ENCODE data around the gene ATP5F1C.
"Not testable (repeated sequence)": the region's sequence is repeated elsewhere in the genome, so short reads cannot be mapped to it uniquely, and the experiment has no call there.

The ATP5F1C gene

DNA sequence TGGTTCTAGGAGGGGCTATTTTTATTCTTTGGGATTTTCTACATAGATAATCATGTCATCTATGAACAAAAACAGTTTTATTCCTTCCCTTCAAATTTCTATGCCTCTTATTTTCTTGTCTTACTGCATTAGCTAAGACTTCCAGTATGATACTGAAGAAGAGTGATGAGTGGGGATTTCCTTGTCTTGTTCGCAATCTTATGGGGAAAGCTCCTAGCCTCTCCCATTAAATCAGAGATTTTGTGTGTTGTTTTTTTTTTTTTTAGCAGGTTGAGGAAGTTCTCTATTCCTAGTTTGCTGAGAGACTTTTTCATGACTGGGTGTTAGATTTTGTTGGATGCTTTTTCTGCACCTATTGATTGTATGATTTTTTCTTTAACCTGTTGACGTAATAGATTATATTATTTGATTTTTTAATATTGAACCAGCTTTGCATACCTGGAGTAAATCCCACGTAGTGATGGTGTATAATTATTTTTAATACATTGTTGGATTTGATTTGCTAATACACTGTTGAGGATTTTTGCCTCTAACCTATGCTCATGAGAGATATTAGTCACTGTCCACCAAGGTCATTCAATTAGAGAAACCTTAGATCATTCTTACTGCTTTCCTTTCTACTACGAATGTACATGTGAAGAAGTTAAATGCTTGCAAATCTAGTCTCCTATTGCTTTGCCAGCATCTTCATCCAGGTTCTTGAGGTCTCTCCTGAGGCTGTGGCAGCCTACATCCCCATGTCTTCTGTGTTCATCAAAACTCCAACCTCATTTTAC is 6.5 kb downstream of the ATP5F1C start:
- DNase-seq (ENCODE audit: low read depth), result no peak

GRCh38 chr10:7795605-7796004 is 7.6 kb downstream of the ATP5F1C start:
- no peak for DNase-seq (ENCODE audit: low read depth)

DNA sequence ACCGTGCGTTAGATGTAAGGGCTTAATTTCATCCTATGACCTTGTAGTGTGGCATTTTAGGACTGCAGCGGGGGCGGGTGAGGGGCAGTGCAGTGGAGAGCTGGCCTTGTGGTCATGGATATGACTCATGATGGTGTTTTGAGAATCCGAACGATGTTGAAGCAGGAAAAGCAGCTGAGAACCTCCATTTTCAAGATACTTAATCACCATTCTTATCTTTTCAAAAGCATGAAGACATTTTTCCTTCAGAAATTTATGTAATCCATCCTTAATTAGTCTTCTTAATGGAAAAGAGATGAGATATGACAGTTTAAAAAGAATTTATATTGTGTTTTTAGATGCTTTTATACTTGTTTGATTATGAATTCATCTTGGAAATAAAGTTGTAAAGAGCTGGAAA is 9.6 kb downstream of the ATP5F1C start:
- peak; percentile 65 for DNase-seq (ENCODE audit: low read depth)

GRCh38 chr10:7802606-7803005 is 14.6 kb downstream of the ATP5F1C start:
- no peak for DNase-seq (ENCODE audit: low read depth)

- no peak for DNase-seq (ENCODE audit: low read depth)
Observed at GRCh38 chr10:7804216-7804615, 16.2 kb downstream of the ATP5F1C start.

DNA sequence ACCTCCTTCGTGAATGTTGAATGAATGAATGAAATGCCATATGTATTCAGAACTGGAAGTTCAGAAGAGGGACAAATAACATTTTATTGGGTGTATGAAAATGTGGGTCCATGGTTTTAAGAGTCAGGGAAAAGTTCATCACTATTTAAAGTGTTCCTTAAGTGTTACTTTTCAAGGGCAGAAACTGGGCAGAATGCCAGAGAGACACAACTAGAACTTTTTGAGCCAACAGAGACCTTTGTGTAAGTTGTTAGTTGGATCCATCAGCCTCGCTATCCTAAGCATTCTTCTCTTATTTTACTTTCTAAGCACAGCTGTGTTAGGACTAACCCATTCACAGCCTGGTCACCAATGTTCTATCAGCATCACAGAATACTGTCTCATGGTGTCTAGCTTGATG is 16.8 kb downstream of the ATP5F1C start:
- DNase-seq (ENCODE audit: low read depth), result no peak

GRCh38 chr10:7808686-7809267 is 20.8 kb downstream of the ATP5F1C start:
- no peak for DNase-seq (ENCODE audit: low read depth)

DNA sequence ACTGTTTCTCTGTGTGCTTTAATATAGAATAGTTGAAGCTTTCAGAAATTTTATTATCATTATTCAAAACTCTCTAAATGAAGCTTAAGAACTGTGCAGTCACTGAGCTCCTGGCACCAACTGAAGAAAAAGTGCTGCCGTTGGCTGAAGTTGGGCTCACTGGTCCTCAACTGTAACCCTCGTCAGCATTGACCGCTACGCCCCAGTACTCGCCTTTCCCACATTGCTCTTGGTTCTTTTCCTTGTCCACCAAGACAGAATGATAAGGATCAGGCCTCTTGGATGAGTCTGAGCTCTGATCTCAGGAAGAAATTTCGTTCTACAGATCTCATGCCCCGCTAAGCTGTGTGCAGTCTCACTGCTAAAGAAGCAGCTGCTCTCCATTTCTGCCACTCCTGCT is 22.5 kb downstream of the ATP5F1C start:
- DNase-seq (ENCODE audit: low read depth), result no peak

- no peak for DNase-seq (ENCODE audit: low read depth)
Observed at GRCh38 chr10:7811000-7811399, 23.0 kb downstream of the ATP5F1C start.

DNA sequence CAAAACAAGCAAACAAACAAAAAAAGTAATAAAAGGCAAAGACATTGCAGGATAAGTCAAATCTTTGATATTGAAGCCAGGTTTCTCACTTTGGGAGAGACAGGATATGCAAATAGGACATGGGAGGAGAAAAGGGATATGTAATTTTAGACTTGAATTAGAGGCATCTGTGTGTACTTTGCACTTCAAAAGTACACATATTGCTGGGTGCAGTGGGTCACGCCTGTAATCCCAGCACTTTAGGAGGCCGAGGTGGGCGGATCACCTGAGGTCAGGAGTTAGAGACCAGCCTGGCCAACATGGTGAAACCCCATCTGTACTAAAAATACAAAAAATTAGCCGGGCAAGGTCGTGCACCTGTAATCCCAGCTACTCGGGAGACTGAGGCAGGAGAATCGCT is 23.8 kb downstream of the ATP5F1C start:
- not testable (repeated sequence) for DNase-seq (ENCODE audit: low read depth)

DNA sequence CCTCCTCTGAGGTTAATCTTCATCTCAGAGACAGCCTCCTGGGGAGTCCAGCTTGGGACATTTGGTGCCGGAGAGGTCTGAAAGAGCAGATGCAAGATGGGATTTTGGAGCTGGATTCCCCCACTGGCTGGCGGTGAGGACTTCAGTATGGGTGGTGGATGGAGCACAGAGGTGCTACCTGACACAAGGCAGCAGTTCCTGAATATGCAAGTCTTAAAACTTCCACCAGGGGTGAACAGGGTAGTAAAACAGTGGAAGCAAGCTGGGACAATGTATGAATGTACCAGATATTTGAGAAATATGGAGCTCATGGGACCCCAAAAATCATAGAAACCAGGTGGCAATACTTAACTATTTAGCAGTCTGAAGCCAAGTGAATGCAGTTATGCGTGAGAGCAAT is 25.5 kb downstream of the ATP5F1C start:
- DNase-seq (ENCODE audit: low read depth), result no peak

DNA sequence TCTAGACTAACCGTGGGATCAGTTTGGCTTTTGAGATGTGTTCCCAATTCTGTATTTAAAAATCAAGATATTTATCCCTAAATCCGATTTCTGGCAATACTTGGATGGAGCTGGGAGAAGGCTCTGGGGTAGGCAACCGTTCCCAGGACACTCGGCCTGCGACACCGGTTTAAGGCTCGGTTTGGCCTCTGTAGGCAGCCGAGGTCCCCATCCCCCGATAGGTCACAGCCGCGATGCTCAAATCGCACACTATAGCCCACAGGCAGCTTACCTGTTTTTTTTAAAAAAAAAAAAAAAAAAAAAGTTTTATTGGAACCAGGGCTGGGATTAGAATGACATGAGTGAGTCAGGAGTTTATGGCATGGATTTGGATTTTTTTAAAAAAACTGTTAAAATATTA is 29.6 kb downstream of the ATP5F1C start:
- no peak for DNase-seq (ENCODE audit: low read depth)

DNA sequence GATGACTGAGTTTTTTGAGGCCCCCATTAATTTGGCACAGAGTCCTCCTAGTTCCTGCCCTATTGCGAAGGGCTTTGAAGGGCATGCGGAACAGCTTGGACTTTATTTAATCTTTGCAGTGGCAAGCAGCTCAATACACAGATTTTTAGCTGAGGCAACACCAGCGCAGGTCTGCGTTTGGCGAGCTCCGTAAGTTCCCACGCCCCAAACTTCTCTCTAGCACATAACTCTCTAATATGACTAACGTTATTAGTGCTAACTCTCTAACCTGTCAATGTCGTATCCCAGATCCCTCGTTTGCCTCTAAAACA is 30.0 kb downstream of the ATP5F1C start:
- no peak for DNase-seq (ENCODE audit: low read depth)

- peak; percentile 52 for DNase-seq (ENCODE audit: low read depth)
Observed at GRCh38 chr10:7818295-7819120, 30.5 kb downstream of the ATP5F1C start, which contains the start of gene TAF3. Gene TAF3 (plus strand): TSS chr10:7818505. CDS start chr10:7818710, 205 bp downstream.

DNA sequence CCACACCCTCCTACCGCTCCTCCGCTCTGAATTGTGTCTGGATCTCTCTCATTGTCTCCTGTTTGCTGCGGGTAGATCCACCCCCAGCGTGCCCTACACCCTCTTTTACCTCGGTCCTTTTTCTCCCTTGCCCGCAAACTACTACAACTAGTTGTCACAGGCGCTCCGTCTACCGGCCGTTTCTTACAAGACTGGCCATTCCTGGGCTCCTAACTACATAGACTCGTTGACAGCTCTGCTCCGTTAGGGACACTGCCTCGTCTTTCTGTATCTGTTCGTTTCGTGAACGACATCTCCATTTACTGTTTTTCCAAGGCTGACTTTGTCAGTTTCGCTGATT is 31.1 kb downstream of the ATP5F1C start:
- DNase-seq (ENCODE audit: low read depth), result peak; percentile 17

- no peak for DNase-seq (ENCODE audit: low read depth)
Observed at GRCh38 chr10:7824251-7824650, 36.3 kb downstream of the ATP5F1C start.

GRCh38 chr10:7826971-7827370 is 39.0 kb downstream of the ATP5F1C start:
- DNase-seq (ENCODE audit: low read depth), result no peak

DNA sequence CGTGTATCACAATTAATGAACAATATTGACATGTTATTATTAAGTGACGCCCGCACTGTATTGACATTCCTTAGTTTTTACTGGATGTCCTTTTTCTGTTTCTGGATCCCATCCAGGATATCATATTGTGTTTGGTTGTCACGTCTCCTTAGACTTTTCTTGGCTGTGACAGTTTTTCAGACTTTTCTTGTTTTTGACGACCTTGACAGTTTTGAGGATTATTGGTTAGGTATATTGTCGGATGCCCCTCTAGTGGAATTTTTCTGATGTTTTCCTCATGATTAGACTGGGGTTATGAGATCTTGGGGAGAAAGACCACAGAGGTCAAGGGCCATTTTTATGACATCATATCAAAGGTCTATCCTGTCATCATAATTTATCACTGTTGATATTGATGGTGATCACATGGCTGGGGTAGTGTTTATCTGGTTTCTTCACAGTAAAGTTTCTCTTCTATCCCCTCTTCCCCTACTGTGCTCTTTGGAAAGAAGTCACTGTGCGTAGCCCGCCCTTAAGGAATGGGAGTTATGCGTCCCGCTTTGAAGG is 41.4 kb downstream of the ATP5F1C start:
- no peak for DNase-seq (ENCODE audit: low read depth)

GRCh38 chr10:7832060-7832459 is 44.1 kb downstream of the ATP5F1C start:
- DNase-seq (ENCODE audit: low read depth), result no peak

GRCh38 chr10:7833210-7833609 is 45.2 kb downstream of the ATP5F1C start:
- DNase-seq (ENCODE audit: low read depth), result no peak

GRCh38 chr10:7834262-7834661 is 46.3 kb downstream of the ATP5F1C start:
- no peak for DNase-seq (ENCODE audit: low read depth)

DNA sequence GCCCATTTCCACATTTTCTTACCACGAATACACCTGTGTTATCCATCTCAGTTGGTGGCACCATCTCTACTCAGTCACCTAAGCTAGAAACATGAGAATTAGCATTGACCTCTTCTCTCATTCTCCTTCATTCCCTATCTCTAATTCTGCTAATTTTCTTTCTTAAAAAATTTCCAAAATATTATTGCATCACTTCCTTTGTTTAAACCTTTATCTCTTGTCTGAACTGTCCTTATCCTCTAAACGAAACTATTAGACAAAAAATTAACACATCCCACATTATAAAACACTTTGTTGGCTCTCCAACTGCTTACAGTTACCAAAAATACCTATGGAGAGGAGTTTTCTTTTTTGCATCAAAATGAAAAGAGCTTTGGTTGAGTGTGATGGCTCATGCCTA is 48.6 kb downstream of the ATP5F1C start:
- no peak for DNase-seq (ENCODE audit: low read depth)

DNA sequence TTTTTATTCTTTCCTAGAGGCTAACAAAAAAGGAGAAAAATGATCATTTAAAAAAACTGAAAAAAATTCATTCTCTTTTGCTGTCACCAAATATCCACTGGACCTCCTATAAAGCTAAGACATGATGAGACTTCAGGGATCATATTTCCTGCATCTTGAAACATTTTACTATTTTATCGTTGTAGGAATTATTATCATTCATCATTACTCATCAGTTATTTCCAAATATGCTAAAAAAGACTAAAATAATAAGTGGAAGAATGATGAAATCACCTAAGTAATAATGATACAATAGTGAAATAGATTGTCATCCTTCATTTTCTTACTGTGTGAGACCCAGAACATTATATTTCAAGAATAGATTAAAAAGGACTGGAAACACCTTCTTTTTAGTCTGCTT is 58.6 kb downstream of the ATP5F1C start:
- no peak for DNase-seq (ENCODE audit: low read depth)

Measured in fibroblast of the conjunctiva (primary cell).